NCI-H748 (cell line): ENCODE data around the gene SLC44A4.

Experiments used
- DNase-seq: peaks from one replicate; lab custom pipeline; 2025; ENCODE audit not compliant: unreplicated experiment; lab: John Stamatoyannopoulos, UW

Gene SLC44A4

DNA sequence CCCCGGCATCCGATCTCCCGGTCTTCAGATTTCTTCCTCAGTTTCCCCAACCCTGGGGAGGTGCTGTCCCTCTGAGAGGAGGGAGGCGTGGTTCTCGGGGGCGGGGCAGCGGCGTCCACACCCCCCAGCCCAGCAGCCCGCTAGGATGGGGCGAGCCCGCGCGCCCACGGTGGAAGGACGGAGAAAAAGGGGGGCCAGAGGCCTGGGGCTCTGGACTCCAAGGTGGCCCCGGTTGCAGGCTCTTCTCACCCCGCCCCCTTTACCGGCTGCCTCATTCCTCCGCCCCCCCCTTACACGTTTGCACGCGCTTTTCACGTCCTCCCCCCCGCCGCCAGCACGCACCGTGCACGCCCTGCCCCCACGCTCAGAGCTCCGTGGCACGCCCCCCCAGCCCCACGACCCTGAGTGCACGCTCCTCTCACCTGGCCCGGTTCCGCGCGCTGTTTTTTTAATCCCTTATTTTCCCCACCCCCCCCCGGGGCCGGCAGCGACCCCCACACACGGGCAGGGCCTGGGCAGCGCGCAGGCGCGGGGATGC lies 22.7 kb upstream of the SLC44A4 start:
- DNase-seq, result peak; percentile 75

DNA sequence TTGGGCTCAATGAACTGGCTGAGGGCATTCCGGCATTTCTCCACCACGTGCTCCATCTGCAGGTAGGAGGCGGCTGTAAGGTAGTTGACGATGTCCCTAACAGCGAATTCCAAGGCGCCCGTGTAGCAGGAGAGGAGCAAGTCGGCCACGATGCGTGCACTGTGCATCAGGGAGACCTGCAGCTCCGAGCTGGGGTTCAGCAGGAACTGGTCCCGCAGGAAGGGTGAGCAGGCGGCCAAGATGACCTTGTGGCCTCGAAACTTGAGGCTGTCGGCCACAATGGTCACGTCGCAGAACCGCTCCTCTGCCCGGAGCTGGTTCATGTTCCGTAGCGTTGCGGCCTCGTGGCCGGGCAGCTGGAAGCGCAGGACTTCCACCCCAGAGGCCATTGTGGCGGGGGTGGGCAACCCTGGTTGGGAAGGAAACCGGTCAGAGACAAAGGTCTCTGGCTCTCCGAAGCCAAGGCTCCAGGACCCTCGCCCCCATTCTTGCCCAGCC lies 22.2 kb upstream of the SLC44A4 start:
- peak; percentile 66 for DNase-seq

DNA sequence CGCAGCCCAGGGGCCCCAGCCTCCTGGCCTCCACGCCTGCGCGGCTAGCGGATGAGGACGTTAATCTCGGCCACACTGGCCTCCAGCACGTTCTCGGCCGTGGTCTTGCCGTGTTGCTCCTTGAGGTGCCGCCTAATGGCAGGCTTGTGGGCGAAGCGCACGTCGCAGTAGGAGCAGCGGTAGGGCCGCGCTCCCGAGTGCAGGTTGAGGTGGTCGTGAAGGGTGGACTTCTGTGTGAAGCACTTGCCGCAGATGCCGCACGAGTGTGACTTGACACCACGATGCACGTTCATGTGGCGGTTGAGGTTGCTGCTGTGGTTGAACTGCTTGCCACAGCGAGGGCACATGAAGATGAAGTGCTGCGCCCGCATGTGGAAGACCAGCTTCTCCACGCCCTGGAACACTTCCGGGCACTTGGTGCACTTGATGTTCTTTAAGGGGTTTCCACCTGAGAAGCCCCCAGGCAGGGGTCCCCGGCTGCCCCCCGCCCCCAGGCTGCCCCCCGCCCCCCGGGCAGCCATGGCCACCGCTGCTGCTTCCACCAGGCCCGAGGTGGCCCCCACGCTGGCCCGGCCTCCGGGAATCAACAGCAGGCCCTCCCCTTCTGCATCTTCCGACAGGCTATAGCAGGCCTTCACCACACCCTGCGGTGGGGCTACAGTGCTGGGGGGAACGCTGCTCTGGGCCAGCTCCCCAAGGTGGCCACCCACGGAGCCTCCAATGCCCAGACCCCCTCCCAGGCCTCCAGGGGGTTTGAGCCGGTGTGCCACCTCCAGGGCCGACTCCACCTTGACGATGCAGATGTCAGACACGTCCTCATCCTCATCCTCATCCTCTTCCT lies 21.3 kb upstream of the SLC44A4 start:
- no peak for DNase-seq

DNA sequence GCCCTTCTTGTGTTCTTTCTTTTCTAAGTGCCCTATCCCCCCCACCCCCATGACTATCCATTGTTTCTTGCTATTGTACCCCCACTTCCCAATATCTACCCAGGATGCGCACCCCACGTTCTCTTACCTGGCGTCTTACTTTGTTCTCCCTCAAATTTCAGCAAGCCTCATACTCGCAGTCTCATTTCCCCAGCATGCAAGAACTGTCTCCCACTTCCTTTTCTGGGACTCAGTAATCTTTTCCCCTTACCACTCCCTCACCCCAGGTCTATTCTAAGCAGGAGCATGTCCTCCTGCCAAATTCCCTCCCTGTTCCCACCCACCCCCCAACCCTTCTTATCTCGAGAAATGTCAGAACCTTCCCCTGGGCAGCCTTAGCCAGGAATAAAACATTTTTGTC lies 20.4 kb upstream of the SLC44A4 start:
- DNase-seq, result no peak

DNA sequence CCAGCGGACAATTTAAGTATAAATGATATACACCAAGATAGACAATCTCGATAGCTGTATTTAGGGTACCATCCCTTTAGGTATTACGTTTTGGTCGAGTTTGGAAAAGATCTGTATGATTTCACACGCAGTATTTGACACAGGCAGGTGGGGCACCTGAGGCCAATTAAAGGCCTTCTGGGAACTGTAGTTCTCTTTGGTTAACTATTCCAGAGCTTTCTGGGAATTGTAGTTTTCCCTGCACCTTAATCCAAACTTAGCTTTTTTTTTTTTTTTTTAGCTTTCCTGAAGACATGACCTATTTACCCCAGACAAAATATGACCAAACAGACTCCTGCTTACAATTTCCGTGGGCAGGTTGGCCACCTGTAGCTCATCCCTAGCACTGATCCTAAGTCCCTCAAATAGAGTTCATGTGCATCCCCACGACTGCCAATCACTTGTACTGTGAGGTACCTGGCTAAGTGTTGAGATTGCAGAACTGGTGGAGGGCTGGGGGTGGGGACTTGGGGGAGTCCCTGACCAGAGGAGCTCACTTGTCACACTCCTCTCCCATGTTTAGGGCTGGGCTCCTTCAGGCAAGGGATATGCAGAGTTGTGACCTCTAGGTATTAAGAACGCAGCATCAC lies 19.7 kb upstream of the SLC44A4 start:
- DNase-seq, result peak; percentile 80

DNA sequence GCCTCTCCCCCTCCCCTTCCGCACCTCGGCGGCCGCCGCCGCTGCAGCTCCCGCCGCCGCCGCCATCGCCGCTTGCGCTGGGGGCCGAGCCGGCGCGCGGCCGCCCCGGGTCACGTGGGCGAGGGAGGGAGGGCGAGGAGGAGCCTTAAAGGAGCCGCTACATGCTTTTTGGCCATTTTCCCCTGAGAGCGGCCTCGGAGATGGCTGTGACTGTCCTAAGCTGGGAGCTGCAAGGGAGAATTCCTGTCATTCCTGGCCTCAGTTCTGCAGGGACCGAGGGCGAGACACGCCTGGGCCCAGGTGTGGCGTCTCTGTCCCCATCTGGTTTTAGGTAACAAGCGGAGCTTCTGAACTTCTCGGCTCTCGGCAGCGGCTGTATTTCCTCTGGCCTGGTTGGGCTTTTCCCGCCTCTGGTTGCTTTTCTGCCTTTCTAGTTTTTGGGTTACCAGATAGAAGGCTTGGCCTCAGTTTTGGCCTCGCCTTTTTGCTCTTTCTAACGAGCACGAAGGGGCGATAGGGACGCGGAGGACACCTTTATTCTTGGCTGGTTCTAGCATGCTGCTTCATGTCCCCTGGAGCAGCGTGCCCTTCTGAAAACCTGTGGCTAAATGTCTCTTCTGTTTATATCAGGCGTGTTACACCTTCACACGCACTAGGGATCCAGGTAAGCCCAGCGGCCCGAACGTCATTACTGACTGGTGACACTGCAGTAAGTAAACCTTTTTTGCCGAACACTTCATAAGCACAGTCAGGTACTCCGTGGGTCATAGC lies 19.0 kb upstream of the SLC44A4 start, which contains the start of gene EHMT2:
Gene EHMT2 (minus strand): TSS at position 87 of the 771 bp plus-strand sequence. CDS start 21 bp downstream, at position 66.
- DNase-seq, result peak; percentile 92

DNA sequence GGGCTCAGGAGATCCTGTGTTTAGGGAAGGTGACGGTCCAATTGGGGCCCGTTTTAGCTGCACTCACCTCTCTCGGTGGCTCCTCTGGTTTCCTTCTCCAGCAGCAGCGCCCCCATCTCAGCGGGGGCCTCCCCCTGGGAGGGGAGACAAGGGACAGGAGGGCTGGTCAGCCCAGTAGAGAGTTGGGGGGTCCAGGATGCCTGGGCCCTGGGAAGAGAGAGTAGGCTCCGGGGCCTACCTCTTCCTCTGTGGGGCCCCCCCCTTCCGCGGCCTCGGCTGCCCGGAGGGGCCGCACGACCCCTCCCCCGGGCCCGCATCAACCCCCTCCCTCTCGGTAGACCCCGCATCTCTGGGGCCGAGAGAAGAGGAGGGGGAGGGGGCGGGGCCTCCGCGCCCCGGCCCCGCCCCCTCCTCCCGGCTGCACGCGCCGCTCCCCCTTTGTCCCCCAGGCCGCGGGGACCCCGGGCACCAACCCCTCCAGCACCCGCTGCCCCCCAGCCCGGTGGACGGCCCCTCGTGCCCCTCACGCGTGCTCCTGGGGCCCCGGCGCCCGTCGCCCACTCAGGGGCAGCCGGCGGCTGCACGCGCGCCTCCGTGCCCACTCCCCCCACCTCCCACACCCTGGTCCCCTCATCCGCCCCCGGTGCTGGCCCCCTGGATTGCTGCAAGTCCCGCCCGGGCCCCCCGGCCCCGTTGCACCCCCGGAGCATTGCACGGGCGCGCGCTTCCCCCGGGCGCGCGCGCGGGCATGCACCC lies 18.2 kb upstream of the SLC44A4 start:
- DNase-seq, result peak; percentile 52

DNA sequence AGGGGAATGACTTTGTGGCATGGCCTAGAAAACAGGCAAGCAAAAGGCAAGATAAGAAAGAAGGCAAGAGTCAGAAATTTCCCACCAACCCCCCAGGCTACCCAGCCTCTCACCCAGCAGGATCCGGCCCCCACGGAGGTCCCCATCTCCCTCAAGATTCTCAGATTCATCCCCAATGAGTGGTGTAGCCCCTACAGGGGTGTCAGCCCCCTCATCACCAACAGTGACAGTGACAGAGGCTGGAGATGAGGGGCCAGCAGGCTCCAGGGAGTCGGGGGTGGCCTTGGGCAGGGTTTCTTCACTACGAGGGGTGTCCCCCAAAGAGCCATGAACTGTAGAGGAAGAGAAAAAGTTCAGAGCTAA lies 17.7 kb upstream of the SLC44A4 start:
- DNase-seq, result no peak

DNA sequence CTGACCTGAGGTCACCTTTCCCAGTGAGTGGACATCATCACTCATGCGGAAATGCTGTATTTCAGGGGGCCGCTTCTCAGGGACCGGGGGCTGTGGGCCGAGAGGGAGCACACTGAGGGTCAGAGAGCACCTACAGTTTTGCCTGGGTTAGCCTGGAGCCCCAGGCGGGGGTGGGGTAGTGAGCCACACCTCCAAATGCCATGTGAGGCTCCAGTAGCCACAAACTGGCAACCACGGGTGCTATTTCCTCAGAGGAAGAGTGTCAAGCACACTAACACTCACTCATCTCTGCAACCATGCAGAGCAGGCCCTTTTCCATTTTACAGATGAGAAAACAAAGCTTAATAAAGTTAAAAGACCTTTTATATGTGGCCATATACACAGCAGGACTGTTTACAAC lies 14.0 kb upstream of the SLC44A4 start:
- DNase-seq, result no peak

DNA sequence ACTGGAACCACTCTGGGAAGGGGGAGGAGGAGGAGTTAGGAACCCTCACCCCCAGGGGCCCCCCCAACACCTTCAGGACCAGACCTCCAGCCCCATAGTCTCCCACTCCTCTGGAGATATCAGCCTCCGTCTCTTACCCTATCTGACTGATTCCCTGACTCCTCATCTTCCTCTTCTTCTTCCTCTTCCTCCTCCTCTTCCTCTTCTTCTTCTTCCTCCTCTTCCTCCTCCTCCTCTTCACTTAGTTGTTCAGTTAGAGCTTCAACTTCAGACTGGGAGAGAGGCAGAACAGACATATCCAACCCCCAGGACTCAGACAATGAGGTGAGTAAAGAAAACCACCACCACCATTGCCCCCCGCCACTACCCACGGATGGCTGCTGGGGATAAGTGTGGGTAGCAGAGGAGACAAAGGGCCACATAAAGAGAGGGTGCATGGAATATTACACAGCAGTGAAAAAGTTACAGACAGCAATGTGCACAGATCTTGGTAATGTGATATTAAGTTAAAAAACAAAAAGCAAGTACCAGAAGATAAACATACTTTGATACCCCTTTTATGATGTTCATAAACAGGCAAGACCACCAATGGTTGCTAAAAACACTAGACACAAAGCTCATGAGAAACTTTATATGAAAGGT lies 10.7 kb upstream of the SLC44A4 start:
- no peak for DNase-seq

DNA sequence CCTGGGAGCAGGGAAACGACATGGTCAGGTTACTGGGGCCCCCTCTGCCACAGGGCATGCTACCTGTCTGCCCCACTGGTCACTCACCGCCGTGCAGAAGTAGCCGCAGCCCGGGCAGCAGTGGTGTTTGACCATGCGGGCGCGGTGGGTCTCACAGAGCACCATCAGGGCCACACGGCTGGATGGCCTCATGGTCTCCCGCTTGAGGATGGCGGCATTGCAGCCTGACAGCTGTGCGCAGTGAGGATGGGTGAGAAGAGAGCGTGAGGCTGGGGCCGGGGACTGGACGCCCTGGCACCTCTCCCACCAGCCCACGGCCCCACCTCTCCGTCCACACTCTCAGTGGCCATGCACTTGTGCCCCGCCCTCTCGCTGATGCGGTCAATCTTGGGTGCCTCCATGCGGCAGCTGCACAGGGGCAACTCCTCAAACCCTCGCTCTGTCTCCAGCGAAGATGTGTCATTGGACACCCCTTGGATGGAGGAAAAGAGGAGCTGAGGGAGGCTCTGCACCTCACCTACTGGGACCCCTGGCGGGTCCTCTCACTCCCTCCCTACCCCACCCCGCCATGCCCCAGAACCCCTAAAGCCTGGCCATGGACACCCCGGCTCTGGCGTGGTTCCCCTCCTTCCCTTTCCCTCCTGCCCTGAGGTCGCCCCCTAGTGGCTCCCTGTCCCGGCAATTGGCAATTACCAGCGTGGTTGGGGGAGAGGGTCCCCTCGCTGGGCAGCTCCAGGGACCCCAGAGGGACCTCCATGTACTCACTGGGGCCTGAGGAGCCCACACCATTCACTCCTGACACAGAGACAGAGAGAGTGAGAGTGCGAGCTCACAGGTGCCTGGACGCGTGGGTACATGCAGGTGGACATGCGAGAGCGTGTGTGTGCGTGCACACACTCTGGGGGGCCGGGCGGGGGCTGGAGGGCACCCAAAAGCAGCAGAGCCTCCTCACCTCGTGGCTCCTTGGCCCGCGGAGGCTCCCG lies 9.8 kb upstream of the SLC44A4 start:
- no peak for DNase-seq

DNA sequence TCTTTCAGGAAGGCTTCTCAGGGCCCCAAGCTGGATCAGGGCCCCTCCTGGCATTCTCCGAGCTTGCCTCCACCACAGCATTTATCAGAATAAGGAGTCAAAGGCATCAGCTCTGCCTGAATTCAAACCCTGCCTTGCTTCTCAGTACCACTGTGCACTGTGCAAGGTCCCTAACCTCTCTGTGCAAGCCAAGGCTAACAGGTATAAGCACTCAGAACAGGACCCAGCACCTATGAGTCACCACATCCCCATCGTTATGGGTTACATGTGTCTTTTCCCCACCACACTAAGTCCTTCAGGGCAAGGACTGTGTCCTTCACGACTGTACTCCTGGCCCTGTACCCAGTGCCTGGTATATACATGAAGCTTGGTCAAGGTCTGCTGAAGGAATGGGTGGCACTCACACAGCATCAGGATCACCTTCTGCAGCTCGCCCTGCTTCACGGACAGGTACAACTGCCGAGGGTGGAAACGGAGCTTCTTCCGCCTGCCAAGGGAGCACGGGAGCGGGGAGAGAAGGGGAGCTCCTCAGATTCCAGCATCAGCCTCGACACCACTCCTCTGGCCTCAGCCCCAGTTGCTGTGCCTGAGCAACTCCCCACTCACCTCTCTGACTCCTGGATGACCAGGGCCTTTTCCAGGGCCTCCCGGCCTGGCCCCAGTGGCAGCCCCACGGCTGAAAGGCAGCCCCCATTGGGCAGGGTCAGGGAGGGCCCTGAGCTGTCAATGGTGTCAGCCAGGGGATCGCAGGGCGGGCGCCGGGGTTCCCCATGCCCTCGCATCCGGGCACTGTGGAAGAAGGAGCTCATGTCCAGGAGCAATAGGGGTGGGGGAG lies 8.6 kb upstream of the SLC44A4 start:
- no peak for DNase-seq

DNA sequence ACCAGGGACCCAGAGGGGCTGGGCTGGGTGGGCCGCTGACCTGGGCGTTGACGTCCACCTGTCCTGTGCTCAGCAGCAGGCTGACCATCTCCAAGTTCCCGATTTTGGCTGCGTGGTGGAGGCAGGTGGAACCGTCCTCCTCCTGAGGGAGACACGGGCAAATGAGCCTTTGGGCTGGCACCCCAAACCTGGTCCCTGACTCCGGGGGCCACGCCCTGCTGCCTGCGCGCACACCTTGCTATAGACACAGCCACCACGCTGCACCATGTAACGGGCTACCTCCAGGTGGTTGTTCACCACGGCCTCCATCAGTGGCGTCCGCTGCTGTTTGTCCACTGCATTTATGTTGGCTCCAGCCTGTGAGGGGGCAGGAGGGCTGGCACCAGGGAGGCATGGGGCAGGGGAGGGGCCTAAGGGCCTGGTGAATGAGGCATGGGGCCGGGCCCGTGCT lies 7.8 kb upstream of the SLC44A4 start:
- DNase-seq, result no peak

DNA sequence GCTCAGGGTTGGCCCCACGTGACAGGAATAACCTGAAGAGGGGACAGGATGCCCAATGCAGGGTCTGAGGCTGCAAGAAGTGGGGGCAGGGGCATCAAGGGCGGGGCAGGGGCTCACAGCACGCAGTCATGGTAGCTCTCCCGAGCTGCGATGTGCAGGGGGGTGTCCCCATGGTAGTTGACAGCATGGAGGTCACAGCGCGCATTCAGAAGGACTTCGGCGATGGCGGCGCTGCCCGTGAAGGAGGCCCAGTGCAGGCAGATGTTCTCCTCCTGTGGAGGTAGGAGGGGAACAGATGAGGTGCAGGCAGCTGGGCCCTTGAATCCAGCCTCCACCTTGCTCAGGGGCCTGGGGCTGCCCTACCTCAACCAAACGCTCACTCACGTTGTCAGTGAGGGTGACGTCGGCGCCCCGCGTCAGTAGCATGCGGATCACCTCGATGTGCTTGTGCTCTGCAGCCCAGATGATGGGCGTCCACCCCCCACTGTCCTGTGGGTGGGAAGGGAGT lies 5.8 kb upstream of the SLC44A4 start:
- DNase-seq, result no peak

DNA sequence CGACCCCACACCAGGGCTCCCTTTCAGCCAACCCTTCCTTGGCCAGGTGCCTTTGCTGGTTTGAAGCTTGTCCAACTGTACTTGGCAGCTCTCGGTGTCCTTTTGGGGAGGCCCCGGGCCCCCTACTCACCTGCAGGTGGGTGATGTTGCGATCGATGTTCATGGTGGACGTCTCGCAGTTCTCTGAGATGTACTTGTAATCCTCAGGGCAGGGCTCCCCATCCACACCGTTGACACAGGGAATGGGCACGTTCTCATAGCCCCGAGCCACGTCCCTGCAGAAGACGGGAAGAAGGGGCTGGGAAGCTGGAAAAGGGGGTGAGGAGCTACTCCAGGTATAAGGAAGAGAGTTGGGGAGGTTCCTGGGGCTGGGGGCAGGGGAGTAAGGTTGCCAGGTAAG lies 4.9 kb upstream of the SLC44A4 start:
- no peak for DNase-seq

DNA sequence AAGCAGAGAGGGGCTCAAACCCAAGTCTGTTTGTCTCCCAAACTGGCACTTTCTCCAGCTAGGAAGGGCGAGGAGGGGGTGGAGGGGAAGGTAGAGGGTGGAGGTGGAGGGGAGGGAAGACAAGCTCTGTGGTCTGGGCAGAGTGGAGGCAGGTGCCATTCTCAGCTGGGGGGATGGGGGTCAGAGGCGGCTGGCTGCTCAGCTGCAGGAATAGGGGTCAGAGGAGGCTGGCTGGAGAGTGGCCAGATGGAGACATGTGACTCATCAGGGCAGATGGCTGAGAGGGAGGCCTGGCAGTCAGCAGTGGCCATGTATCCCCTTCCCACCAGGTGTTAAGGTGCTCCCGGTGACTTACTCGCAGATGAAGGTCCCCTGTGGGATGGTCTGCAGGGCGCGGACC lies 3.5 kb upstream of the SLC44A4 start:
- no peak for DNase-seq

DNA sequence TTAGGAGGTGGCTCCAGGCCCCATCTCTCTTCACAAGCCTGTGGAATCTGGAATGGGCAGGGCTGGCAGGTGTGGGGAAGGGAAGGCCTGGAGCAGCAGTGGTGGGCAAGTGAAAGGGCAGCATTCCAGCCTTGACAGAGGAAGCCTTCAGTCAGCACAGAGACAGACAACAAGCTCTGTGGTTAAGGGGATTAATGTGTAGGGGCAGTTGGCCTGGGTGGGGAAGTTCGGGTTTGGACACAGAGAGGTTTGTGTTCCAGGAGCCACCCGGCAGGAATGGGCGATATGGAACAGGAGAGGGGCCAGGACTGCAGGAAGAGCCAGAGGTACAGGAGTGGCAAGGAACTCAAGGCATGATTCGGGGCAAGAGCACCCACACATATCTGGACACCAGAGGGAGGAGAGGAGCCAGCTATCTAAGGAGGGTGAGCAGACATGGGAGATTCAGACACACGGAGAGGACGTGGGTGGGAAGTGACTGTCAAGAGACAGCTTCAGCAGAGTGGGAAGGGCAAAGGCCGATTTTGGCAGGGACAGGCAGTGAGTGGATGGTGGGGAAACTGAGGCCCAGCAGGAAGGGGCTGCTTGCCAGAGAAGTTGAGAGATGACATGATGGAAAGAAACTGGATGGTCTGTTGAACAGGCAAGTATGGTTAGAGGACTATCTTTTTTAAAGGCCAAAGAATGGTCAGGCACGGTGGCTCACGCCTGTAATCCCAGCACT lies 2.5 kb upstream of the SLC44A4 start:
- DNase-seq, result no peak
